Activated CD4-positive, alpha-beta T cell treated with anti-CD3 and anti-CD28 coated beads for 24 hours (primary cell): ENCODE results near the gene INPP5A.
"Not testable (repeated sequence)": the region's sequence is repeated elsewhere in the genome, so short reads cannot be mapped to it uniquely, and the experiment has no call there.

ENCODE experiments used
- DNase-seq, 2 donors: peaks; one replicate each; pipeline ENCODE4 v3.0.0-alpha.2; 2020; ENCODE audit warnings: low read depth in 2 of 2

The INPP5A gene, protein sequence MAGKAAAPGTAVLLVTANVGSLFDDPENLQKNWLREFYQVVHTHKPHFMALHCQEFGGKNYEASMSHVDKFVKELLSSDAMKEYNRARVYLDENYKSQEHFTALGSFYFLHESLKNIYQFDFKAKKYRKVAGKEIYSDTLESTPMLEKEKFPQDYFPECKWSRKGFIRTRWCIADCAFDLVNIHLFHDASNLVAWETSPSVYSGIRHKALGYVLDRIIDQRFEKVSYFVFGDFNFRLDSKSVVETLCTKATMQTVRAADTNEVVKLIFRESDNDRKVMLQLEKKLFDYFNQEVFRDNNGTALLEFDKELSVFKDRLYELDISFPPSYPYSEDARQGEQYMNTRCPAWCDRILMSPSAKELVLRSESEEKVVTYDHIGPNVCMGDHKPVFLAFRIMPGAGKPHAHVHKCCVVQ

DNA sequence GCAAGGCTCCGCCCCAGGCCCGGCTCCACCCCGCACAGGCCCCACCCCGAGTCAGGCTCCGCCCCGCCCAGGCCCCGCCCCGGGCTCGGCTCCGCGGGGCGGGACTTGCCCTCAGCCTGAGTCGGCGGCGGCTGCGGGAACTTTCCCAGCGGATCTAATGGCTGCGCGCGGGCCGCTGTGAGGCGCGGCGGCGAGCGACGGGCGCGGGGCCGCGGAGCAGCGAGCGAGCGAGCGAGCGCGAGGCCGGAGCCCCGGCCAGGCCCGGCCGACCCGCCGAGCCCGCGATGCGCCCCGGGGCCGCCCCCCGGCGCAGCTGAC, at the start of gene INPP5A:
INPP5A (plus strand) TSS at position 104 of the 318 bp plus-strand sequence. CDS start 310 bp downstream, outside the sequence.
- no peak for DNase-seq

DNA sequence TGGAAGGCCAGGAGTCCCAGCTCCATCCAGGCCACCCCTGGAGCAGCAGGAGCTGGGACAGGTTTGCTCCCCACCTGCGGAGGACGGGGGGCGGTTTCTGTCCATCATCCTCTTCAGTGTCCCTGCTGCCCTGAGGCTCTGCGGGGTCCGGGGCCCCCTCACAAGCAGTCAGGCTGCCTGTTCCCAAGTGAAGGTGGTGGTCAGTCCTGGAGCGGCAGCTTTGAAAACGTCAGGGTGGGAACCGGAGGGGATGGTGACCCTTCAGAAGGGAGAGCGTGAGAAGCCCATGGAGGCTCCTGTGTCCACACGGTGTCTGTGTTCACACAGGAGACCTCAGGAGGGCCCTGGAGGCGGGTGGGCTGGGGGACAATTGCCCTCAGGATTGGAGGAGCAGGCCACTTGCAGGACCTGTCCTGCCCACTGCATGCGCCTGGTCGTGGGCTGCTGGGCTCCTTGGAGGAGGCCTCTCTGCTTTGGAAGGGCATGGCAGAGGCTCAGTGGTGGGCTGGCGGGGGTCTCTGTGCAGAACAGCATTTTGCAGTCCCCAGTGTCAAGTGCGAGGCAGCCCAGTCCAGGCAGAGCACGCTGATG, 49.3 kb upstream of the INPP5A start:
- DNase-seq = no peak

DNA sequence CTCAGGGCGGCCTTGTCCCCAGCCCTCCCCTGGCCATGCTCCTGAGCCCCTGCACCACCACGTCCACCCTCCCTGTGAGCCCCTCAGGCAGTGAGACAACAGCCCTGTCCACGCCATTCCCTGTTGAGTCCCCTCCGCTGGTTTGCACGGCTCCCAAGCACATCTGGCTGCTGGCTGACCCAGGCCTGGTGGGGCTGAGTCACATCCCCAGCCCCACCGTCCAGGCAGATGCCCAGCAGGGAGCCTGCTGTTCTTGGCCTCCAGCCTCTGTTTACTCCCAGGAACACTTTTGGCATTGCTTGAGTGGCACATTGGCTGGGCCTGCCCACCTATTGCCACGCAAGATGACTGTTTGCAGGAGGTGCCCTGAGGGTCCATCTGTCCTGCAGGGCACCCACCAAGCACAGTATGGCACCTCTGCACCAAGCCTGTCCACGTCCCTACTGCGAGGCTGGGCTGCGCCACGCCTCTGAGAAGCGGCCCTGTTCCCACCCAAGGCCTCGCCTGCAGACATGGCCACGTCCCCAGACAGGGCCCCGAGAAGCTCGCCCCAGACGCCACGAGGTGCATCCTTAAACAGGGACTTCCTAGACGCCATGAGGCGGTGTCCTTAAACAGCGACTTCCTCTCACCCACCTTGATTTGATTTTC, 48.4 kb upstream of the INPP5A start:
- DNase-seq = no peak

DNA sequence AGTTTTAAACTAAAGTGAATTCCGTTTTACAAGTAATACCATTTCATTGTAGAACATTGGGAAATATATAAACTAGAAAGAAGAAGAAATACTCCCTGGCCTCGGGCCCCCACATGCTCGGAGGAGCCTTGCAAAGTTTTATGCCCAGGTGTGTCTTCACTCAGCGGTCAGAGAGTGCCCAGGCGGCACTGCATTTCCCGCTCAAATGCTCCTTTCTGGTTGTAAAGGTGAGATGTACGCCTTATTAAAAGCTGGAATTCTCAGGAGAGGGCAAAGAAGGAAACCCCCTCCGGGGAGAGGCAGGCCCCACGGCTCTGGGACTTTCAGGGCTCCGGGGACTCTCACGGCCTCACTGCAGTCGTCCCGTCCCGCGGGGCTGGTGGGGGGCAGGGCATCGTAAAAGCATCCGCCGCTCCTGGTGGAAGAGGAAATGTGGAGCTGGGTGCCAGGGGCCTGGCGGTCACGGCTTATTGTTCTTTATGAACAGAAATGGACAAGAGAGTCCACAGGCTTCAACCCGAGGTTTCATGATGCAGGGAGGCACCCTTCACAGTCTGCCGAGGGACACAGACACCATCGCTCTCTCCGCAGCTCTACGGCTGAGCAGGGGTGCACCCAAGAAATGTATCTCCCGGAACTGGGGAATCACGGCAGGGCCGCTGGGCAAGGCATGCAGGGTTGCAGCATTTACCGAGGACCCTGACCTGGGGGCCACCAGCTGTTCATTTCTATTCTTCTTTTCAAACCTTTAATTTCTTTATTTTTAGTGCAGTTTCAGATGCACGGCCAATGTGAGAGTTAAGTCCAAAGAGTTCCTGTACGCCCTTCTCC, 47.7 kb upstream of the INPP5A start:
- DNase-seq = no peak

DNA sequence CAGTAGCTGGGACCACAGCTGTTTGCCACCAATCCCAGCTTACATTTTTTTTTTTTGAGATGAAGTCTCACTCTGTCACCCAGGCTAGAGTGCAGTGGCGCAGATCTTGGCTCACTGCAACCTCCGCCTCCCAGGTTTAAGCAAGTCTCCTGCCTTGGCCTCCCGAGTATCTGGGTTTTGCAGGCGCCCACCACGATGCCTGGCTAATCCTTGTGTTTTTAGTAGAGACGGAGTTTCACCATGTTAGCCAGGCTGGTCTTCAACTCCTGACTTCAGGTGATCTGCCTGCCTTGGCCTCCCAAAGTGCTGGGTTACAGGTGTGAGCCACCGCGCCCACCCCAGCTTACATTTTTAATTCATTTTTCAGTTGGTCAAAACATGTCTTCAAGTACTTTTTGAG, 46.1 kb upstream of the INPP5A start:
- not testable (repeated sequence) for DNase-seq

DNA sequence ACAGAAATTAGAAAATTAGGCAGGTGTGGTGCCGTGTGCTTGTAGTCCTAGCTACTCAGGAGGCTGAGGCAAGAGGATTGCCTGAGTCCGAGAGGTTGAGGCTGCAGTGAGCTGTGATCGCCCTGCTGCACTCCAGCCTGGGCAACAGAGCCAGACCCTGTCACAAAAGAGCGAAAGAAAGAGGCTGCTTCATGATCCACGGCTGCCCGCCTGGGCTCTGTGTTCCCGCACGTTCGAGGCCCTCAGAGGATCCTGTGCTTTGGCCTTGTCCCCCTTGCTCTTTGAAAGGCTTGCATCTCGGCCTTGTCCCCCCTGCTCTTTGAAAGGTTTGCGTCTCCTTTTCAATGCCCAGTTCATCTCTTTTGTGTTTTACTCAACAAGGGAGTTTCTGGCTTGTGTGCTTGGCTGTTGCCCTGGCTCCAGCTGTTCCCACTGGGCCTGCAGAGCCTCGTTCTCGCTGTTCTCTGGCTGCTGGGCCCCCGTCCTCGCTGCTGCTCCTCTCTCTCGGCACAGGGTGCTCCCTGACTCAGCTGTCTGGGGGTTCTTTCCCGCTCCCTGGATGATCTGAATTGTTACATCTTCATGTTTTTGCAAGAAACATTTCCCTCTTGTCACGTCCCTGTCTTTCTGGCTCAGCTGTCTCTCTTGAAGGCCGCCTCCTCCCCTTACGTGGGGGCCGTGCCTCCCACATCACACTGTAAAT, 45.1 kb upstream of the INPP5A start:
- DNase-seq = no peak

DNA sequence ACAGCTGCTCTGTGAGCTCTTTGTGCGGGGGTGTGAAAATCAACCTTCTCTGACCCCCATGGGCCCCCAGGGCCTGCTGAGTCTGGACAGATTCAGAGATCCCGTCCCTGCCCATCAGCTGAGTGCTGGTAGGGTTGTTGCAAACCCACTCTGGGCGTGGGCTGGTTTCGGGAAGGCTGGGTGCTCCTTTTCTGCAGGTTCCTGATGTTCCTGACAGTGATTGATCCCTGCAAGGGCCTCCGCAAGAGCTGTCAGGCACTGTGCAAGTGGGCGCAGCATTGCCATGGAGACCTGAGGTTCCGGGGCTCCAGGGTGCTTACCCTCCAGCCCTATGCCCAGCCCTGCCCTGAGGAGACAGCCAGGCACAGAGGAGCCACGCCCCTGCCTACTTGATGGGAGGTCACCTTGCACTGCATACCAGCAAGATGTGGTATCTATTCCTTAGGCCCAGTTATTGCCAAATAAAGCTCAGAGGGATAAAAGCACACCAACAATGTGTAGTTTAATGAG, 44.3 kb upstream of the INPP5A start:
- DNase-seq = no peak

DNA sequence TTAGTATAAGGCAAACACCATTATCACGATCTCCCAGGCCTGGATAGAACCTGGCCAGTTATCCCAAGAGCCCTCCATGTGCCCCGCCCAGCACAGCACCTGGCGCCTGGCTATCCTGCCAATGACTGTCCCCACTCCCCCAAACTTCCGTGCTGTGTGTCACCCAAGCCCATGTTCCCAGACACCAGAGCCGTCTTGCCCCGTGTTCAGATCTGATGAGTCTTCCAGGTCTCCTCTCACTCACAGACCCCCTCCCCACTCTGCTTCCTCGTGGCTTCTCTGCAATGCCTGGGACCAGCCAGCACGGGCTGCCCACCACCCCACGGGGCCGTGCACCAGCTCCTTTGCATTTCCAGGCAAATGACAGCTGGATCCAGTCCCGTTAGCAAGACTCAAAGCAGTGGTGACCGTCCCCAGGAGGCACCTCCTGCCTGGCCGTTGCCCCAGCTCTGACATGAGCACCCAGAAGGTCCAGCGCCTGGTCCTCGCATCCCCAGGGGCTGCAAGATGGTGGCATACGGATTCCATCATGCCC, 43.8 kb upstream of the INPP5A start:
- no peak for DNase-seq

DNA sequence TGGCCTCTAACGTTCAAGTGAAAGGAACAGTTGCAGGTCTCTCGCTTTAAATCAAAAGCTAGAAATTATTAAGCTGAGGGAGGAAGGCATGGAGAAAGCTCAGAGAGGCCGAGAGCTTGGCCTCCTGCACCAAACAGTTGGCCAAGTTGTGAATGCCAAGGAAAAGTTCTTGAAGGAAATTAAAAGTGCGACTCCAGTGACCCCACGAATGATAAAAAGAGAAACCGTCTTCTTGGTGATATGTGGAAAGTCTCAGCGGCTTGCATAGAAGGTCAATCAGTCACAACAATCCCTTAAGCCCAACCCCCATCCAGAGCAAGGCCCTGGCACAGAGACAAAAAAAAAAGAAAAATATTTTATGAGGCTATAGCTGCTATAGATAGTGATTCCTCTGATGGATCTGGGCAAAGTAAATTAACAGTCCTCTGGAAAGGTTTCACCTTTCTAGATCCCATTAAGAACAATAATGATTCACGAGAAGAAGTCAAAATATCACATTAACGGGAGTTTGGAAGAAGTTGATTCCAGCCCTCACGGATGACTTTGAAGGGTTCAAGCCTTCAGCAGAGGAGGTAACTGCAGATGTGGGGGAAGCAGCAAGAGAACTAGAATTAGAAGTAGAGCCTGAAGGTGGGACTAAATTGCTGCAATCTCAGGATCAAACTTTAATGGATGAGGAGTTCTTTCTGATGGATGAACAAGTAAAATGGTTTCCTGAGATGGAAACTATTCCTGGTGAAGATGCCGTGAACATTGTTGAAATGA, 42.5 kb upstream of the INPP5A start:
- DNase-seq = no peak

DNA sequence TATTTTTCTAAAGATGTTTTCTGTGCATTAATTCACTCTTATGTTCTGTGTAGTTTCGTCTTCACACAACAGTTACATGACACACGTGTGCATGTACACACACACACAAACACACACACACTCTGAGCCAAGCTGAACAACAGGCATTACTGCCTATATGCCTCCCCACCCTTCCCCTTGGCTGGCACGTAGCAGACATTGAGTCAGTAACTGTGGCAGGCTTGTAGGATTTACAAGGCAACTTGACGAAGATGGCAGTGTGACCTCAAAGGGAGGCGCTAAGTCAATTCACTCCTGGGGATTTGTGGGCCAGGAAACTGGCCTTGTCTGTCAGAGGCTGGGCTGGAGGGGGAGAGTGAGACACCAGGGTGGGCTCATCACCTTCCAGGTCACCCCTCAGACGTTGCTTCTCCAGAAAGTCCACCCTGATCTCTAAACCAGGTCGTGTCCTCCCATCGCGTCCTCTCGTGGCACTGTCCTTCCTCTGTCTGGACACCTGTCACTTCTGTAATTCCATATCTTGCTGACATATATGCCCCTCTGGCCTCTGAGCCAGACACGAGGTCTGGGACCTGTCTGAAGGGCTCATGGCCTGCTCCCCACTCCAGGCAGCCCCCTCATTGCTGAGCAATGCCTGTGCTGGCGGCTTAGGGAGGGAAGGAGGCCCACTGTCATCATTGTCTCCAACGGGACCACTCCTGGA, 41.1 kb upstream of the INPP5A start:
- DNase-seq = no peak

DNA sequence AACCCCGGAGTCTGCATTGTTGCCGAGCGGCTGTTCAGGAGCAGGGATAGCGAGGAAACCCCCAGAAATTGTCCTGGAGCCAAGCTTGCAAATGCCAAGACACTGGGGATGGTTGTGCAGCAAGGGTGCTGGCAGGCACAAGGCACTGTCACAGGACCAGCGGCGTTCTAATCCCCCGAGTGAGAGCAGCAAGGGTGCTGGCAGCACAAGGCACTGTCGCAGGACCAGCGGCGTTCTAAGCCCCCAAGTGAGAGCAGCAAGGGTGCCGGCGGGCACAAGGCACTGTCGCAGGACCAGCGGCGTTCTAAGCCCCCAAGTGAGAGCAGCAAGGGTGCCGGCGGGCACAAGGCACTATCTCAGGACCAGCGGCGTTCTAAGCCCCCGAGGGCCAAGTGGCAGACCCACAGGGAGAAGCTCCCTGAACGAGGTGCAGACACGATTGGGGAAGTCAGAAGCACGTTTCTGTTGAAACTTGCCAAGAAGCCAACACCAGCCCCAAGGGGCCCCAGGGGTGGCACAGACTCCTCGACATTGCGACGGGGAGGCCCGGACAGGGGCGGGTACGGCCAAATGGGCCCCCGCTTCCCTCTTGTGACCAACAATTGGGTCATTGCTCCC, 40.4 kb upstream of the INPP5A start:
- no peak for DNase-seq

DNA sequence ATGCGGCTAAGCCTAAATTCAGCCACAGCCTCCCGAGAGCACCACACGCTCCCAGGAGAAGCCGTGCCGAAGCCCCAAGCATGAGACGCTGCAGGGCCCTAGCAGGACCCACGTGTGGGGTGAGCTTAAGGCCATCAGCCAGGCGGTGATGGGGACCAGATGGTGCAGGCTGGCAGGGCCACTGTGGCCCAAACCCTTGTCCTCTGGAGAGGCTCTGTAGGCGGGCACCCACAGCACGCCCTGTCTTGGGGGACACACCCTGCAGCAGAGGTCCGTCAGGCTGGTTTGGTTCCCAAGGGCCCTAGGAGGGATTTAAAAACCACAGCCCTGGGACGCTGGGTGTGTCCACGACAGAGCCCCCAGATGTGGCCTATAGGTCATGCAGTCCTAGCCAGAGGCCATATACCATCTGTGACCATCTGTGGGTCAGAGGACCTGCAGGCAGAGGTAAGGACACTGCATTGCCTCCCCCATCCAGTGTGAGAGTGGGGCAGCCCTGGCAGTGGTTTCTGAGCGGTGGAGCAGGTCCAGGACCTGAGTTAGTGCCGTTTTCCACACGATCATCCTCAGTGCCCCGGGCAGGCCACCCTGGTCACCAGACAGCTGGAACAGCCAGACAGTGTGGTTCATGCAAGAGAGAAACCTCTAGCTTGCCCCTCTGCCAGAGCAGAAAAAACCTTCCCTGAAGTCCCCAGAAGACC, 39.6 kb upstream of the INPP5A start:
- DNase-seq = no peak

DNA sequence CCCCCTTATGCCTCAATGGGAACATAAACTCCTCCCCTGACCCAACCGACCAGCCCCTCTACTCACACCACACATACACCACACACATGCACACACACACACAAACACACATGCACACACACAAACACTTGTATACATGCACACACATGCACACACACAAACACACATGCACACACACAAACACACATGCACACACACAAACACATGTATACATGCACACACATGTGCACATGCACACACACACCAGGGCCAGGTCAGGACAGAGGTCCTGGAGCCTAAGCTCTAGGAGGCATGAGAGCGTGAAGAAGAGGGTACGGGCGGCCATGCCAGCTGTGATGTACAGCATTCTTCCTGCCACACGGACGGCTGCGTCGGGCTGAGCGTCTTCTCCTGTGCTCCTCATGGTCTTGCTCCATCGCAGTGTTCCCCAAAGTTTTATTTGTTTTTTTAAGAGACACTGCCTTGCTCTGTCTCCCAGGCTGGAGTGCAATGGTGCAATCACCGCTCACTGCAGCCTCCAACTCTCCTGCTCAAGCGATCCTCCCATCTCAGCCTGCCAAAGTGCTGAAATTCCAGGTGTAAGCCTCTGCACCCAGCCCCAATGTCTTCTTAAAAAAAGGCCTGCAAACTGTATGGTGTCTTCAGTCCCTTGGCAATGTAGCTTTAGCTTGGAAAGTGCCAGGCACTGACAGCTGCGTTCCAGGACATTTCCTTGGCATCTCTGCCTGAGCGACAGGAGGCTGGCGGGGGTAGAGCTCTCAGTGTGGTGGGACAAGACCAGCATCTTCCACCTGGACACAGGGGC, 38.8 kb upstream of the INPP5A start:
- no peak for DNase-seq

DNA sequence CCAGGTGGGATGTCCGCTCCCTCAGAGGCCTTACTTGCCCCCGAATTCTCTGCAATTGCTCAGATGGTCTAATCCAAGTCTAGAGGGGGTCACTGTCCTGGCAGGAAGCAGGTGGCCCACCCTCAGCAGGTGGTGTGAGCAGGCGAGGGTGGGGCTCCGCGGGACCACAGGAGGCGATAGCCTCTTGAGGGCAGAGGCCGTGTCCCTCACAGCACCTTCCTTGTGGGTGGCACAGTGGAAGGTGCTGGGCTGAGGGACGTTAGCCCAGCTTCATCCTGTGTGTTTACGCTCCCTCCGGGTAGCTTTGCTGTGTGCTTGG, 38.3 kb upstream of the INPP5A start:
- no peak for DNase-seq

DNA sequence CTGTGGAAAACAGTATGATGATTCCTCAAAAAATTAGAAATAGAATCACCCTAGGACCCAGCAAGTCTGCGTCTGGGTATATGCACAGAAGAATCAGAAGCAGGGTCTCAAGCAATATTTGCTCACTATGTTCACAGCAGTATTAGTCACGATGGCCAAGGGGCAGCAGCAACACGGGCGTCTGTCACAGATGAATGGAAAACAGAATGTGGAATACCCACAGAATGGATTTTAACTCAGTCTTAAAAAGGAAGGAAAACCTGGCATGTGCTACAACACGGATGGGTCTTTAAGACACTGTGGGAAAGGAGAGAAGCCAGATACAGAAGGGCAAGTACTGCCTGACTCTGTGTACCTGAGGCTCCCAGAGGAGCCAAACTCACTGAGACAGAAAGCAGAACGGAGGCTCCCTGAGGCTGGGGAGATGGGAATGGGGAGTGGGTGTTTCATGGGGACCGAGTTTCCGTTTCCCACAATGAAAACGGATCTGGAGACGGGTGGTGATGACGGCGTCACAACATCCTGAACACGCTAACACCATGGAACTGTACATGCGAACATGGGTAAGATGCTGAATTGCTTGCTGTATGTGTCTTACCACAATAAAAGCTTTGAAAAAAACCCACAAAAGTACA, 36.7 kb upstream of the INPP5A start:
- no peak for DNase-seq

DNA sequence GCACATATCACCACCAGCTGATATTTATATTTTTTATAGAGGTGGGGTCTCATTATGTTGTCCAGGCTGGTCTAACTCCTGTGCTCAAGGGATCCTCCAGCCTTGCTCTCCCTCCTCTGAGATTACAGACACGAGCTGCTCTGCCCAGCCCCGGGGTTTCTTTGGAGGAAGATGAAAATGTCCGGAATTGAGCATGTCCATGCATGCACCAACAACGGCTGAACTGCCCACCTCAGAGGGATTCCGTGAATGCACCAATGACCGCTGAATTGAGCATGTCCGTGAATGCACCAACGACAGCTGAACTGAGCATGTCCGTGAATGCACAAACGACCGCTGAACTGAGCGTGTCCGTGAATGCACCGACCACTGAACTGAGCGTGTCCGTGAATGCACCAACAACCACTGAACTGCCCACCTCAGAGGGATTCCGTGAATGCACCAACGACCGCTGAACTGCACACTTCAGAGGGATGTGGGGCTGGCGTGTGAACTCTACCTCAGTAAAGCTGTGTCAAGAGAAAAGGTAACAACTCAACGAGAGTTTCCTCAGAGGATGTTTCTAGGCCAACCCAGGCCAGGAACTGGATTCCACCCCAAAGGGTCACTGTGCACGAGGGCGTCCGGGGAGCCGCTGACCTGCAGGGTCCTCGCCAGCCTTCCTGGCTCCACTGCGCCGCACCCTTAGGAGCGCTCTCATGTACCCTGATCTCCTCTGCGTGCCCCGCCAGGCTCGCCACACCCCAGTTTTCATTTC, 34.9 kb upstream of the INPP5A start:
- no peak for DNase-seq
